22Rv1 (cell line): Measurements from ENCODE around the gene CHM.

Source experiments
- ZFX ChIP-seq: fragments of 450-650 bp; IDR thresholded peaks from 2 replicates; pipeline ENCODE4 v1.6.1; 2017; ENCODE audit warnings: antibody characterized with exemption, borderline replicate concordance
- TF ChIP-seq, protein P1 (sequence below): fragments of 450-650 bp; IDR thresholded peaks from 2 replicates; pipeline ENCODE4 v1.5.1; 2017; ENCODE audit warnings: mild to moderate bottlenecking

DNA sequence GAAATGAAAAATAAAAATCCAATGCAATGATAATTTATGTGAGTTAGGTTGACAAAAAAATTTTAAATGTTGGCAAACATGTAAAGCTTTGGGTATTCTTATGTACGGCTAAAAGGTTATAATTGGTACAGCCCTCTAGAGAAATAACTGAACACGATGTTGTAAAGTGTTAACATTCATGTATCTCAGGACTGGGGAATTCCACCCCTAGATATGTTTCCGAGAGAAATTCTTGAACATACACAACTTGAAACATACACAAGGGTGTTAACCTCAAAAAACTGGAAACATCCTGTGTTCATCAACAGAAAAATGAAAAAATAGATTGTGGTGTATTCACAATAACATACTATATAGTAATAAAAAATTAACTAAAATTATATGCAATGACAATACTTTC lies 91.8 kb downstream of the CHM start:
- TF ChIP-seq, protein P1, sequence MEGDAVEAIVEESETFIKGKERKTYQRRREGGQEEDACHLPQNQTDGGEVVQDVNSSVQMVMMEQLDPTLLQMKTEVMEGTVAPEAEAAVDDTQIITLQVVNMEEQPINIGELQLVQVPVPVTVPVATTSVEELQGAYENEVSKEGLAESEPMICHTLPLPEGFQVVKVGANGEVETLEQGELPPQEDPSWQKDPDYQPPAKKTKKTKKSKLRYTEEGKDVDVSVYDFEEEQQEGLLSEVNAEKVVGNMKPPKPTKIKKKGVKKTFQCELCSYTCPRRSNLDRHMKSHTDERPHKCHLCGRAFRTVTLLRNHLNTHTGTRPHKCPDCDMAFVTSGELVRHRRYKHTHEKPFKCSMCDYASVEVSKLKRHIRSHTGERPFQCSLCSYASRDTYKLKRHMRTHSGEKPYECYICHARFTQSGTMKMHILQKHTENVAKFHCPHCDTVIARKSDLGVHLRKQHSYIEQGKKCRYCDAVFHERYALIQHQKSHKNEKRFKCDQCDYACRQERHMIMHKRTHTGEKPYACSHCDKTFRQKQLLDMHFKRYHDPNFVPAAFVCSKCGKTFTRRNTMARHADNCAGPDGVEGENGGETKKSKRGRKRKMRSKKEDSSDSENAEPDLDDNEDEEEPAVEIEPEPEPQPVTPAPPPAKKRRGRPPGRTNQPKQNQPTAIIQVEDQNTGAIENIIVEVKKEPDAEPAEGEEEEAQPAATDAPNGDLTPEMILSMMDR: no peak
- TF ChIP-seq ZFX: no peak
